Activated B cell treated with CpG ODN at 0.5 μM for 24 hours (primary cell): Measurements from ENCODE around the gene S100PBP. TPM values are rescaled to one million over a fixed set of nuclear protein-coding genes. Genes with fewer than 3 reads are reported as not detected.

Experiments
- ATAC-seq: fragments of 200-7000 bp; cut with Tn5 transposase; one replicate; pipeline ENCODE4 v1.10.0; 2021; ENCODE audit warnings: low read depth, mild to moderate bottlenecking, moderate library complexity
- CTCF ChIA-PET: fragments of 350-600 bp; sonication (Branson Sonifier 250); formaldehyde crosslinking; loops from one replicate; lab custom pipeline; 2021; ENCODE audit warnings: antibody characterized with exemption; lab: Charles Lee
- POLR2A ChIA-PET: fragments of 350-600 bp; sonication (Branson Sonifier 250); formaldehyde crosslinking; loops from one replicate; lab custom pipeline; 2021; ENCODE audit warnings: antibody characterized with exemption; lab: Charles Lee
- DNase-seq: peaks from one replicate; pipeline ENCODE4 v3.0.0; 2022
- H3K27ac Mint-ChIP-seq: one replicate; pipeline ENCODE4 v1.8.0; 2020; ENCODE audit warnings: mixed read lengths
- H3K27me3 Mint-ChIP-seq: one replicate; pipeline ENCODE4 v1.8.0; 2021; ENCODE audit warnings: mixed read lengths
- H3K36me3 Mint-ChIP-seq: one replicate; pipeline ENCODE4 v1.8.0; 2021; ENCODE audit warnings: low read depth, mixed read lengths
- H3K4me1 Mint-ChIP-seq: one replicate; pipeline ENCODE4 v1.8.0; 2021; ENCODE audit warnings: mixed read lengths
- H3K4me3 Mint-ChIP-seq: one replicate; pipeline ENCODE4 v1.8.0; 2020; ENCODE audit warnings: mild to moderate bottlenecking, mixed read lengths
- H3K9me3 Mint-ChIP-seq: one replicate; pipeline ENCODE4 v1.8.0; 2020; ENCODE audit warnings: mixed read lengths
- CTCF ChIP-seq: fragments of 200-600 bp; IDR thresholded peaks from one replicate; pipeline ENCODE4 v1.8.0; 2022; ENCODE audit warnings: antibody characterized with exemption, mild to moderate bottlenecking
- intact Hi-C: fragments of 100-400 bp; cut with micrococcal nuclease; formaldehyde crosslinking; loops from one replicate; pipeline ENCODE4 v1.15.1; 2024
- total RNA-seq: library from RNA; stranded (reverse); gene quantifications from 2 replicates; pipeline ENCODE4 v1.2.3, GENCODE V29; 2022

Gene S100PBP
- total RNA-seq, 1 donor from 2014 or later = 50.5 TPM

GRCh38 chr1:32860566-32860965 is 43.1 kb downstream of the S100PBP start:
- ChIA-PET POLR2A (no interaction called here), CTCF (no interaction called here)
- TF ChIP-seq CTCF = no peak
- no peak overlapping the region for H3K4me3 Mint-ChIP-seq
- DNase-seq (no peak), ATAC-seq (no peak)
- H3K27ac Mint-ChIP-seq = no peak overlapping the region
- H3K36me3 Mint-ChIP-seq = peaks cover 64% of the 10 kb centered on the region
- no peaks in the 10 kb centered on the region for H3K9me3 Mint-ChIP-seq
- H3K4me1 Mint-ChIP-seq = no peaks in the 10 kb centered on the region
- no peaks in the 10 kb centered on the region for H3K27me3 Mint-ChIP-seq
- intact Hi-C loops = no loop called here

- intact Hi-C loops = no loop called here
- CTCF ChIA-PET = interaction anchor here (1.6 kb wide), 1 partner anchor 150 kb away, joined by 3 read pairs; no protein-coding TSS in a partner anchor
- ATAC-seq (no peak), DNase-seq (no peak)
- Mint-ChIP-seq H3K27ac (no peak overlapping the region), H3K4me1 (no peaks in the 10 kb centered on the region), H3K27me3 (no peaks in the 10 kb centered on the region), H3K9me3 (no peaks in the 10 kb centered on the region), H3K36me3 (peaks cover 54% of the 10 kb centered on the region), H3K4me3 (no peak overlapping the region)
- POLR2A ChIA-PET = interaction anchor here (0.6 kb wide), 2 partner anchors 41 to 60 kb away, joined by 3 to 6 read pairs; no protein-coding TSS in a partner anchor
- no peak for TF ChIP-seq CTCF
These were observed 44.6 kb downstream of the S100PBP start for GRCh38 chr1:32861904-32862695.

- Mint-ChIP-seq H3K4me3 (no peak overlapping the region), H3K36me3 (peaks cover 44% of the 10 kb centered on the region), H3K27ac (no peak overlapping the region), H3K4me1 (no peaks in the 10 kb centered on the region), H3K9me3 (no peaks in the 10 kb centered on the region), H3K27me3 (no peaks in the 10 kb centered on the region)
- POLR2A ChIA-PET = interaction anchor here (0.5 kb wide), 1 partner anchor 56 kb away, joined by 3 read pairs; no protein-coding TSS in a partner anchor
- no peak for ATAC-seq
- TF ChIP-seq CTCF = no peak
- CTCF ChIA-PET = interaction anchor here (1.1 kb wide), 1 partner anchor 9 kb away, joined by 4 read pairs; no protein-coding TSS in a partner anchor
- DNase-seq = no peak
- intact Hi-C loops = no loop called here
These were observed 45.9 kb downstream of the S100PBP start for GRCh38 chr1:32863218-32863880.

DNA sequence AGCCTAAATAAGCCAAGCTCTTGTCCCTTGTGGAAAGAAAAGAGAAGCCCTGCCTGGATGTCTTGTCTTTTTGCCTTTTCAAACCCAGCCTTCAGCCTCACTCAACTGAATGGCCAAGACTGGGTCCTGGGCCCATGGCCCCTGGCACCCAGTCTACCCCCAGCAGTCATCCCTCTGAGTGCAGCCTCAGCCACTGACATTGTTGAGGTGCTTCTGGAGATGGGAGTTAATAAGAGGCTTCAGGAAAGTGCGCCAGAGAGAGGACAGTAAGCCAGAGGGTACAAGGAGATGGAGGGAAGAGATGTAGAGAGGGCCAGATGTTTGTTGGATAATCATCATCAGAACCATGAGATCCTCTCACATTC is 46.4 kb downstream of the S100PBP start:
- intact Hi-C loops = no loop called here
- Mint-ChIP-seq H3K27me3 (no peaks in the 10 kb centered on the region), H3K4me3 (no peak overlapping the region), H3K9me3 (no peaks in the 10 kb centered on the region), H3K36me3 (peaks cover 43% of the 10 kb centered on the region), H3K4me1 (no peaks in the 10 kb centered on the region), H3K27ac (no peak overlapping the region)
- ChIA-PET CTCF (interaction anchor here (1.1 kb wide), 1 partner anchor 9 kb away, joined by 4 read pairs; no protein-coding TSS in a partner anchor), POLR2A (interaction anchor here (0.5 kb wide), 1 partner anchor 57 kb away, joined by 3 read pairs; no protein-coding TSS in a partner anchor)
- no peak for DNase-seq
- no peak for ATAC-seq
- no peak for TF ChIP-seq CTCF
